Psoas muscle (tissue), 8 donors: ENCODE data around the gene HTT. TPM values are rescaled to one million over a fixed set of nuclear protein-coding genes. Genes with fewer than 3 reads are reported as not detected.
"Not testable (repeated sequence)": the region's sequence is repeated elsewhere in the genome, so short reads cannot be mapped to it uniquely, and the experiment has no call there.

Source experiments
- ATAC-seq, 4 donors: fragments of 200-7000 bp; cut with Tn5 transposase; one replicate each; pipeline ENCODE4 v1.9.1; 2020; ENCODE audit warnings: moderate library complexity in 3 of 4, mild to moderate bottlenecking in 2 of 4
- DNase-seq, 2 donors: peaks; one replicate each; pipeline ENCODE4 v3.0.0-alpha.2; 2020
- H3K27ac ChIP-seq: fragments of 200-600 bp; one replicate; pipeline ENCODE4 v1.8.0; 2022
- H3K27me3 ChIP-seq, 3 donors: fragments of 200-600 bp in 1 of 3; one replicate each; pipeline versions ENCODE4 v1.6.1 to v1.8.0; 2013 to 2022; ENCODE audit warnings: low read length in 2 of 3, mild to moderate bottlenecking in 2 of 3, moderate library complexity in 1 of 3; ENCODE audit not compliant: insufficient read depth in 3 of 3
- H3K36me3 ChIP-seq, 2 donors: fragments of 200-600 bp in 1 of 2; one replicate each; pipeline versions ENCODE4 v1.6.1 to v1.8.0; 2013 to 2022; ENCODE audit warnings: low read depth in 1 of 2, mild to moderate bottlenecking in 1 of 2, moderate library complexity in 1 of 2; ENCODE audit not compliant: insufficient read depth in 1 of 2
- H3K4me1 ChIP-seq: fragments of 200-600 bp; one replicate; pipeline ENCODE4 v1.8.0; 2022
- H3K4me3 ChIP-seq: fragments of 200-600 bp; one replicate; pipeline ENCODE4 v1.8.0; 2022; ENCODE audit warnings: mild to moderate bottlenecking
- H3K9me3 ChIP-seq: fragments of 200-600 bp; one replicate; pipeline ENCODE4 v1.8.0; 2022
- CTCF ChIP-seq: fragments of 200-600 bp; IDR thresholded peaks from one replicate; pipeline ENCODE4 v1.8.0; 2022; ENCODE audit warnings: antibody characterized with exemption
- WGBS, 3 donors: extraction: QIAGEN DNeasy Blood & Tissue Kit; methylation state at CpG; one replicate each; pipeline versions ENCODE4 v1.1.6 to v1.1.7; 2013; 5-methylcytosine and 5-hydroxymethylcytosine counted together
- intact Hi-C, 2 donors: fragments of 100-400 bp; cut with DNase I; formaldehyde crosslinking; loops; one replicate each; pipeline versions ENCODE4 v1.11.0 to v1.14.2; 2022
- polyA plus RNA-seq, 3 donors: library from polyadenylated mRNA; stranded (reverse); fragments of 200-250 nt; gene quantifications; one replicate each; pipeline ENCODE4 v1.2.3, GENCODE V29; 2013
- total RNA-seq, 4 donors: library from RNA; stranded (reverse); fragmentation: NEBNext Ultra II Directional in 2 of 4; extraction: Animal tissue kit (Norgen Biotek cat#: 25700) in 2 of 4; gene quantifications; one replicate each; pipeline versions ENCODE4 v1.2.1 to v1.2.4, GENCODE V29; 2021 to 2023
- donor health status: healthy with polysubstance abuse.
- donor health status: DM: no; HTN: no; CAD: no; lungs with moderate emphysema.
- donor health status: Bipolar disorder and iron deficiency.
- donor health status: healthy.
- donor health status: DM: yes; HTN: yes; CAD: no.
- donor health status: DM: no; HTN: no; CAD: no.
- donor health status: DM: no; HTN: no; CAD: no.
- donor health status: DM: yes; HTN: yes; CAD: no.

Gene HTT
- total and polyA plus RNA-seq, 7 donors = 6.7 to 39.9 (median 29.6) TPM

- DNase-seq = no peak
- Histone ChIP-seq H3K27ac (no peak overlapping the region), H3K36me3 (peaks cover 12 to 83% of the 10 kb centered on the region in 2 donors), H3K4me3 (no peak overlapping the region), H3K9me3 (no peaks in the 10 kb centered on the region), H3K27me3 (no peaks in the 10 kb centered on the region), H3K4me1 (no peaks in the 10 kb centered on the region)
- intact Hi-C loops = no loop called here
- WGBS, 3 donors = 89 to 93% (median 92%) methylated on average over 7 of the region's 7 CpGs
- ATAC-seq = no peak
- TF ChIP-seq CTCF = no peak
Observed at GRCh38 chr4:3158841-3159240, 84.4 kb downstream of the HTT start.

GRCh38 chr4:3160438-3160837 is 86.0 kb downstream of the HTT start:
- DNase-seq = no peak
- Histone ChIP-seq H3K27ac (no peak overlapping the region), H3K36me3 (peaks cover 7 to 70% of the 10 kb centered on the region in 2 donors), H3K9me3 (no peaks in the 10 kb centered on the region), H3K4me3 (no peak overlapping the region), H3K27me3 (no peaks in the 10 kb centered on the region), H3K4me1 (no peaks in the 10 kb centered on the region)
- WGBS, 3 donors = 94 to 97% (median 94%) methylated on average over 7 of the region's 7 CpGs
- intact Hi-C loops = no loop called here
- no peak for ATAC-seq
- TF ChIP-seq CTCF = no peak

- peaks cover 7 to 70% of the 10 kb centered on the region in 2 donors for H3K36me3 ChIP-seq
- intact Hi-C loops, ATAC-seq, H3K4me1 ChIP-seq, H3K27ac ChIP-seq, H3K27me3 ChIP-seq, H3K4me3 ChIP-seq, DNase-seq, H3K9me3 ChIP-seq: not testable (repeated sequence)
- WGBS, 3 donors = 90 to 95% (median 94%) methylated on average over 4 of the region's 4 CpGs
Observed at GRCh38 chr4:3161044-3161443, 86.6 kb downstream of the HTT start.

- WGBS, 3 donors = 77 to 84% (median 80%) methylated on average over 6 of the region's 6 CpGs
Observed at GRCh38 chr4:3166434-3166833, 92.0 kb downstream of the HTT start.

GRCh38 chr4:3168029-3168428 is 93.5 kb downstream of the HTT start:
- peak in 2 of 4 donors; percentile 62 to 75 for ATAC-seq
- 89 to 93% (median 91%) methylated on average over 3 of the region's 3 CpGs for WGBS, 3 donors
- peaks cover 0 to 31% of the 10 kb centered on the region in 2 donors for H3K36me3 ChIP-seq

More at GRCh38 chr4:3166434-3166833, 92.0 kb downstream of the HTT start:
- H3K4me3 ChIP-seq, H3K27me3 ChIP-seq, H3K27ac ChIP-seq, DNase-seq, intact Hi-C loops, H3K4me1 ChIP-seq, ATAC-seq, H3K9me3 ChIP-seq: not testable (repeated sequence)
- H3K36me3 ChIP-seq = peaks cover 0 to 27% of the 10 kb centered on the region in 2 donors

More at GRCh38 chr4:3168029-3168428, 93.5 kb downstream of the HTT start:
- no peaks in the 10 kb centered on the region for H3K9me3 ChIP-seq
- no peak for DNase-seq
- TF ChIP-seq CTCF = no peak
- H3K4me3 ChIP-seq = no peak overlapping the region
- intact Hi-C loops = no loop called here
- H3K27ac ChIP-seq = no peak overlapping the region
- no peaks in the 10 kb centered on the region for H3K4me1 ChIP-seq
- no peaks in the 10 kb centered on the region for H3K27me3 ChIP-seq
